Spleen (tissue), 11 donors: ENCODE data around the gene TMBIM4. TPM values are rescaled to one million over a fixed set of nuclear protein-coding genes. Genes with fewer than 3 reads are reported as not detected.
A peak's percentile ranks its signal among the peaks of the same experiment; 100 is the strongest.
"Not testable (repeated sequence)": the region's sequence is repeated elsewhere in the genome, so short reads cannot be mapped to it uniquely, and the experiment has no call there.

Source experiments
- DNase-seq: peaks from one replicate; pipeline ENCODE4 v3.0.0-alpha.2; 2020
- H3K27ac ChIP-seq, 8 donors: fragments of 200-600 bp; sonication (generic) in 7 of 8; 1 replicate in 4 of 8; 2 replicates in 4 of 8; pipeline versions ENCODE4 v1.5.0 to v1.8.0; 2016 to 2021; ENCODE audit warnings: inconsistent platforms in 4 of 8, mild to moderate bottlenecking in 4 of 8, moderate library complexity in 1 of 8
- H3K27me3 ChIP-seq, 7 donors: fragments of 200-600 bp; sonication (generic) in 6 of 7; replicated peaks in 1 of 7; 1 replicate in 4 of 7; 2 replicates in 3 of 7; pipeline versions ENCODE4 v1.5.0 to v1.8.0; 2016 to 2021; ENCODE audit warnings: inconsistent platforms in 3 of 7, mild to moderate bottlenecking in 1 of 7
- H3K36me3 ChIP-seq, 6 donors: fragments of 200-600 bp; sonication (generic) in 5 of 6; 1 replicate in 4 of 6; 2 replicates in 2 of 6; pipeline versions ENCODE4 v1.5.0 to v1.8.0; 2016 to 2021; ENCODE audit warnings: inconsistent platforms in 2 of 6
- H3K4me1 ChIP-seq, 6 donors: fragments of 200-600 bp; sonication (generic) in 5 of 6; 1 replicate in 3 of 6; 2 replicates in 3 of 6; pipeline versions ENCODE4 v1.5.0 to v1.8.0; 2016 to 2021; ENCODE audit warnings: inconsistent platforms in 3 of 6
- H3K4me3 ChIP-seq, 8 donors: fragments of 200-600 bp; sonication (generic) in 7 of 8; 1 replicate in 4 of 8; 2 replicates in 4 of 8; pipeline versions ENCODE4 v1.5.0 to v1.8.0; 2016 to 2021; ENCODE audit warnings: inconsistent platforms in 4 of 8, mild to moderate bottlenecking in 4 of 8, moderate library complexity in 2 of 8
- H3K9me3 ChIP-seq, 8 donors: fragments of 200-600 bp; sonication (generic) in 7 of 8; 1 replicate in 4 of 8; 2 replicates in 4 of 8; pipeline versions ENCODE4 v1.5.0 to v1.8.0; 2016 to 2021; ENCODE audit warnings: inconsistent platforms in 4 of 8
- POLR2A ChIP-seq, 3 donors: fragments of 450-650 bp; IDR thresholded peaks; one replicate each; pipeline ENCODE4 v1.5.1; 2017; ENCODE audit warnings: antibody characterized with exemption in 3 of 3, mild to moderate bottlenecking in 1 of 3
- POLR2AphosphoS5 ChIP-seq, 3 donors: sonication (generic); formaldehyde crosslinking; IDR thresholded peaks; one replicate each; pipeline ENCODE4 v1.5.1; 2017; ENCODE audit warnings: antibody characterized with exemption in 3 of 3
- WGBS, 5 donors: extraction: QIAGEN DNeasy Blood & Tissue Kit in 3 of 5; methylation state at CpG; one replicate each; pipeline versions ENCODE4 v1.1.5 to v1.1.7; 2013 to 2018; 5-methylcytosine and 5-hydroxymethylcytosine counted together
- intact Hi-C: fragments of 100-400 bp; cut with DNase I; formaldehyde crosslinking; loops from one replicate; pipeline ENCODE4 v1.15.0; 2023; ENCODE audit warnings: low total_unique reads
- polyA plus RNA-seq, 3 donors: library from polyadenylated mRNA; stranded (reverse); fragments of 200-250 nt; gene quantifications; one replicate each; pipeline ENCODE4 v1.2.1, GENCODE V29; 2013
- total RNA-seq, 7 donors: library from RNA; depleted of rRNA in 3 of 7; stranded (reverse); fragments of >200 nt in 3 of 7; fragmentation: NEBNext Ultra II Directional in 4 of 7; extraction: Animal tissue kit (Norgen Biotek cat#: 25700) in 4 of 7; gene quantifications; one replicate each; pipeline versions ENCODE4 v1.1.0 to v1.2.1, GENCODE V29; 2016 to 2021
- TF ChIP-seq, protein P1 (sequence below), 11 experiments: fragments of 200-600 bp in 7 of 11; fragments of 450-650 bp in 4 of 11; sonication (generic) in 4 of 11; IDR thresholded peaks in 8 of 11; conservative IDR thresholded peaks in 3 of 11; 1 replicate in 7 of 11; 2 replicates in 4 of 11; pipeline versions ENCODE4 v1.4.0 to v1.8.0; 2016 to 2021; ENCODE audit warnings: antibody characterized with exemption in 11 of 11, inconsistent platforms in 4 of 11, mild to moderate bottlenecking in 1 of 11
- donor health status: healthy with polysubstance abuse.
- donor health status: DM: no; HTN: no; CAD: no; lungs with moderate emphysema.
- donor health status: DM: no; HTN: no; CAD: no.
- donor health status: Bipolar disorder and iron deficiency.
- donor health status: healthy.
- donor health status: DM: no; HTN: no; CAD: no.
- donor health status: DM: yes; HTN: yes; CAD: no.

TMBIM4 gene
- total and polyA plus RNA-seq, 10 donors: 93.4 to 257 (median 132) TPM

- WGBS, 5 donors: 4 to 26% (median 9%) methylated on average over 7 to 18 of the region's 18 CpGs
- H3K4me3 ChIP-seq: peak overlapping the region; percentile 32 to 71 (median 52)
- no peaks in the 10 kb centered on the region for H3K9me3 ChIP-seq
- H3K36me3 ChIP-seq: peaks cover 0 to 6% (median 0%) of the 10 kb centered on the region in 6 donors
- TF ChIP-seq POLR2AphosphoS5 (IDR thresholded peaks at IDR 0.05) (no peak), POLR2A (IDR thresholded peaks at IDR 0.05) (no peak)
- TF ChIP-seq, protein P1, sequence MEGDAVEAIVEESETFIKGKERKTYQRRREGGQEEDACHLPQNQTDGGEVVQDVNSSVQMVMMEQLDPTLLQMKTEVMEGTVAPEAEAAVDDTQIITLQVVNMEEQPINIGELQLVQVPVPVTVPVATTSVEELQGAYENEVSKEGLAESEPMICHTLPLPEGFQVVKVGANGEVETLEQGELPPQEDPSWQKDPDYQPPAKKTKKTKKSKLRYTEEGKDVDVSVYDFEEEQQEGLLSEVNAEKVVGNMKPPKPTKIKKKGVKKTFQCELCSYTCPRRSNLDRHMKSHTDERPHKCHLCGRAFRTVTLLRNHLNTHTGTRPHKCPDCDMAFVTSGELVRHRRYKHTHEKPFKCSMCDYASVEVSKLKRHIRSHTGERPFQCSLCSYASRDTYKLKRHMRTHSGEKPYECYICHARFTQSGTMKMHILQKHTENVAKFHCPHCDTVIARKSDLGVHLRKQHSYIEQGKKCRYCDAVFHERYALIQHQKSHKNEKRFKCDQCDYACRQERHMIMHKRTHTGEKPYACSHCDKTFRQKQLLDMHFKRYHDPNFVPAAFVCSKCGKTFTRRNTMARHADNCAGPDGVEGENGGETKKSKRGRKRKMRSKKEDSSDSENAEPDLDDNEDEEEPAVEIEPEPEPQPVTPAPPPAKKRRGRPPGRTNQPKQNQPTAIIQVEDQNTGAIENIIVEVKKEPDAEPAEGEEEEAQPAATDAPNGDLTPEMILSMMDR (IDR thresholded peaks at IDR 0.05 in 8 of 11, conservative IDR thresholded peaks at IDR 0.05 in 3 of 11): no peak
- peak overlapping the region; percentile 88 to 99 (median 94) for H3K27ac ChIP-seq
- DNase-seq: no peak
- intact Hi-C loops: no loop called here
- peaks cover 6 to 75% (median 36%) of the 10 kb centered on the region in 6 donors for H3K4me1 ChIP-seq
- peaks cover 0 to 28% (median 0%) of the 10 kb centered on the region in 7 donors for H3K27me3 ChIP-seq
These were observed 19.7 kb upstream of the TMBIM4 start for GRCh38 chr12:66189486-66189843.

GRCh38 chr12:66188584-66189485 is 19.0 kb upstream of the TMBIM4 start, which contains the start of gene IRAK3:
IRAK3 (plus strand) TSS chr12:66189214; CDS start chr12:66189300, 86 bp downstream.
- DNase-seq: peak; percentile 96
- TF ChIP-seq, protein P1 (IDR thresholded peaks at IDR 0.05 in 8 of 11, conservative IDR thresholded peaks at IDR 0.05 in 3 of 11): peak in 1 of 11 experiments; percentile 34
- peak; percentile 83 to 97 (median 95) for TF ChIP-seq POLR2A (IDR thresholded peaks at IDR 0.05)
- TF ChIP-seq POLR2AphosphoS5 (IDR thresholded peaks at IDR 0.05): peak; percentile 99
- peak within 1 kb of the TSS; percentile 32 to 71 (median 52) for H3K4me3 ChIP-seq
- intact Hi-C loops: no loop called here
- H3K27me3 ChIP-seq: peaks cover 0 to 28% (median 0%) of the 10 kb centered on the region in 7 donors
- peak within 1 kb of the TSS; percentile 88 to 99 (median 94) for H3K27ac ChIP-seq
- peaks cover 0 to under 1% (median 0%) of the 10 kb centered on the region in 6 donors for H3K36me3 ChIP-seq
- H3K9me3 ChIP-seq: no peaks in the 10 kb centered on the region
- 15 to 36% (median 17%) methylated on average over 40 to 82 of the region's 82 CpGs for WGBS, 5 donors
- peaks cover 5 to 69% (median 32%) of the 10 kb centered on the region in 6 donors for H3K4me1 ChIP-seq

GRCh38 chr12:66187821-66188220 is 18.0 kb upstream of the TMBIM4 start:
- 61 to 87% (median 75%) methylated on average over 4 of the region's 4 CpGs for WGBS, 5 donors
- Histone ChIP-seq H3K27me3 (peaks cover 0 to 28% (median 0%) of the 10 kb centered on the region in 7 donors), H3K4me3 (peak overlapping the region in 1 of 8 donors; percentile 71), H3K36me3 (no peaks in the 10 kb centered on the region), H3K4me1 (peaks cover 0 to 59% (median 26%) of the 10 kb centered on the region in 6 donors), H3K9me3 (no peaks in the 10 kb centered on the region), H3K27ac (peak overlapping the region in 7 of 8 donors; percentile 90 to 99 (median 95))
- intact Hi-C loops: no loop called here
- no peak for DNase-seq
- TF ChIP-seq POLR2AphosphoS5 (IDR thresholded peaks at IDR 0.05) (peak in 1 of 3 donors; percentile 10), POLR2A (IDR thresholded peaks at IDR 0.05) (no peak)
- TF ChIP-seq, protein P1 (IDR thresholded peaks at IDR 0.05 in 8 of 11, conservative IDR thresholded peaks at IDR 0.05 in 3 of 11): no peak

GRCh38 chr12:66187036-66187435 is 17.2 kb upstream of the TMBIM4 start:
- Histone ChIP-seq H3K27ac (peak overlapping the region in 7 of 8 donors; percentile 13 to 99 (median 95)), H3K27me3 (peaks cover 0 to 28% (median 0%) of the 10 kb centered on the region in 7 donors), H3K9me3 (no peaks in the 10 kb centered on the region), H3K4me3 (peak overlapping the region in 1 of 8 donors; percentile 6), H3K4me1 (peaks cover 0 to 51% (median 26%) of the 10 kb centered on the region in 6 donors), H3K36me3 (no peaks in the 10 kb centered on the region)
- 37 to 54% (median 46%) methylated on average over 2 of the region's 2 CpGs for WGBS, 5 donors
- no peak for DNase-seq
- intact Hi-C loops: no loop called here
- no peak for TF ChIP-seq POLR2AphosphoS5 (IDR thresholded peaks at IDR 0.05)
- TF ChIP-seq, protein P1 (IDR thresholded peaks at IDR 0.05 in 8 of 11, conservative IDR thresholded peaks at IDR 0.05 in 3 of 11): no peak

- H3K4me1 ChIP-seq: peaks cover 0 to 29% (median 16%) of the 10 kb centered on the region in 6 donors
- H3K36me3 ChIP-seq, H3K27ac ChIP-seq, intact Hi-C loops, H3K9me3 ChIP-seq, DNase-seq, H3K4me3 ChIP-seq: not testable (repeated sequence)
- H3K27me3 ChIP-seq: peaks cover 0 to 24% (median 0%) of the 10 kb centered on the region in 7 donors
- 89 to 100% (median 95%) methylated on average over 1 to 3 of the region's 3 CpGs for WGBS, 5 donors
These were observed 15.0 kb upstream of the TMBIM4 start for GRCh38 chr12:66184822-66185221.
